Measurements from ENCODE around the gene PLAC9. TPM values are rescaled to one million over a fixed set of nuclear protein-coding genes. Genes with fewer than 3 reads are reported as not detected.

PLAC9 gene
- total RNA-seq, 1 experiment from 2014 or later = not detected

DNA sequence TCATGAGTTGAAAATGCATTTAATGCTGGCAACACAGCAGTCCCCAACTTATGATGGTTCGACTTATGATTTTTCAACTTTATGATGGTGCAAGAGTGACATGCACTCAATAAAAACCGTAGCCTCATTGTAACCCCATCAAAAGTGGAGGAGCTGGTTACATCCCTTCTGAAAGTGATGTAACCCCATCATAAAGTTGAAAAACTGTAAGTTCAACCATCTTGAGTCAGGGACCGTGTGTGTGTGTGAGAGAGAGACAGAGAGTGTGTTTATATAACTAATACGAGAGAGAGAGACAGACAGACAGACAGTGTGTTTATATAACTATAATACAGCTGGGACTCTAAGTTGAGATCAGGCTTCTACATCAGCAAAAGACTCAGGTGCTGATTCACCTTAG lies 51.8 kb downstream of the PLAC9 start:
- POLR2A ChIA-PET = interaction anchor here (1.1 kb wide), 1 partner anchor 9 kb away, joined by 4 read pairs; no protein-coding TSS in a partner anchor
- Histone ChIP-seq H3K4me3 (ENCODE audit: low read depth in 2 of 2, low read length in 2 of 2) (no peak overlapping the region), H3K36me3 (ENCODE audit: control insufficient read depth, insufficient read depth, low read length) (no peaks in the 10 kb centered on the region), H3K27ac (ENCODE audit: low read length) (no peak overlapping the region), H3K27me3 (ENCODE audit: control insufficient read depth, insufficient read depth, low read length) (no peaks in the 10 kb centered on the region), H3K9me3 (ENCODE audit: control insufficient read depth, insufficient read depth, low read depth, low read length) (no peaks in the 10 kb centered on the region), H3K4me1 (ENCODE audit: control insufficient read depth, insufficient read depth, low read length) (peaks cover 6% of the 10 kb centered on the region; the same call in 1 of the 2 replicates)
- ATAC-seq (no peak), DNase-seq (ENCODE audit: low read depth, low spot score) (no peak)
- TF ChIP-seq, protein P1, sequence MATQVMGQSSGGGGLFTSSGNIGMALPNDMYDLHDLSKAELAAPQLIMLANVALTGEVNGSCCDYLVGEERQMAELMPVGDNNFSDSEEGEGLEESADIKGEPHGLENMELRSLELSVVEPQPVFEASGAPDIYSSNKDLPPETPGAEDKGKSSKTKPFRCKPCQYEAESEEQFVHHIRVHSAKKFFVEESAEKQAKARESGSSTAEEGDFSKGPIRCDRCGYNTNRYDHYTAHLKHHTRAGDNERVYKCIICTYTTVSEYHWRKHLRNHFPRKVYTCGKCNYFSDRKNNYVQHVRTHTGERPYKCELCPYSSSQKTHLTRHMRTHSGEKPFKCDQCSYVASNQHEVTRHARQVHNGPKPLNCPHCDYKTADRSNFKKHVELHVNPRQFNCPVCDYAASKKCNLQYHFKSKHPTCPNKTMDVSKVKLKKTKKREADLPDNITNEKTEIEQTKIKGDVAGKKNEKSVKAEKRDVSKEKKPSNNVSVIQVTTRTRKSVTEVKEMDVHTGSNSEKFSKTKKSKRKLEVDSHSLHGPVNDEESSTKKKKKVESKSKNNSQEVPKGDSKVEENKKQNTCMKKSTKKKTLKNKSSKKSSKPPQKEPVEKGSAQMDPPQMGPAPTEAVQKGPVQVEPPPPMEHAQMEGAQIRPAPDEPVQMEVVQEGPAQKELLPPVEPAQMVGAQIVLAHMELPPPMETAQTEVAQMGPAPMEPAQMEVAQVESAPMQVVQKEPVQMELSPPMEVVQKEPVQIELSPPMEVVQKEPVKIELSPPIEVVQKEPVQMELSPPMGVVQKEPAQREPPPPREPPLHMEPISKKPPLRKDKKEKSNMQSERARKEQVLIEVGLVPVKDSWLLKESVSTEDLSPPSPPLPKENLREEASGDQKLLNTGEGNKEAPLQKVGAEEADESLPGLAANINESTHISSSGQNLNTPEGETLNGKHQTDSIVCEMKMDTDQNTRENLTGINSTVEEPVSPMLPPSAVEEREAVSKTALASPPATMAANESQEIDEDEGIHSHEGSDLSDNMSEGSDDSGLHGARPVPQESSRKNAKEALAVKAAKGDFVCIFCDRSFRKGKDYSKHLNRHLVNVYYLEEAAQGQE (IDR thresholded peaks at IDR 0.05; ENCODE audit: insufficient read depth in 1 of 2, low read depth in 2 of 2, low read length in 1 of 2) = no peak
- TF ChIP-seq SIN3A (IDR thresholded peaks at IDR 0.05; ENCODE audit: borderline replicate concordance, insufficient read depth, low read depth, low read length) (no peak), TCF7L2 (IDR thresholded peaks at IDR 0.05; ENCODE audit: low read depth, low read length) (no peak), POLR2AphosphoS5 (IDR thresholded peaks at IDR 0.05; ENCODE audit: low read depth, low read length) (no peak)
- TF ChIP-seq, protein P2, sequence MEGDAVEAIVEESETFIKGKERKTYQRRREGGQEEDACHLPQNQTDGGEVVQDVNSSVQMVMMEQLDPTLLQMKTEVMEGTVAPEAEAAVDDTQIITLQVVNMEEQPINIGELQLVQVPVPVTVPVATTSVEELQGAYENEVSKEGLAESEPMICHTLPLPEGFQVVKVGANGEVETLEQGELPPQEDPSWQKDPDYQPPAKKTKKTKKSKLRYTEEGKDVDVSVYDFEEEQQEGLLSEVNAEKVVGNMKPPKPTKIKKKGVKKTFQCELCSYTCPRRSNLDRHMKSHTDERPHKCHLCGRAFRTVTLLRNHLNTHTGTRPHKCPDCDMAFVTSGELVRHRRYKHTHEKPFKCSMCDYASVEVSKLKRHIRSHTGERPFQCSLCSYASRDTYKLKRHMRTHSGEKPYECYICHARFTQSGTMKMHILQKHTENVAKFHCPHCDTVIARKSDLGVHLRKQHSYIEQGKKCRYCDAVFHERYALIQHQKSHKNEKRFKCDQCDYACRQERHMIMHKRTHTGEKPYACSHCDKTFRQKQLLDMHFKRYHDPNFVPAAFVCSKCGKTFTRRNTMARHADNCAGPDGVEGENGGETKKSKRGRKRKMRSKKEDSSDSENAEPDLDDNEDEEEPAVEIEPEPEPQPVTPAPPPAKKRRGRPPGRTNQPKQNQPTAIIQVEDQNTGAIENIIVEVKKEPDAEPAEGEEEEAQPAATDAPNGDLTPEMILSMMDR (IDR thresholded peaks at IDR 0.05) = no peak
- no TSS peak for BruUV-seq (replicated peaks)
- CTCF ChIA-PET = no interaction called here
- intact Hi-C loops (cut with micrococcal nuclease; ENCODE audit: unreplicated experiment) = no loop called here
- in situ Hi-C loops (cut with HindIII; ENCODE audit: low pct_unique_long_range_greater_than_20kb, low sequenced_read_pairs) = no loop called here

DNA sequence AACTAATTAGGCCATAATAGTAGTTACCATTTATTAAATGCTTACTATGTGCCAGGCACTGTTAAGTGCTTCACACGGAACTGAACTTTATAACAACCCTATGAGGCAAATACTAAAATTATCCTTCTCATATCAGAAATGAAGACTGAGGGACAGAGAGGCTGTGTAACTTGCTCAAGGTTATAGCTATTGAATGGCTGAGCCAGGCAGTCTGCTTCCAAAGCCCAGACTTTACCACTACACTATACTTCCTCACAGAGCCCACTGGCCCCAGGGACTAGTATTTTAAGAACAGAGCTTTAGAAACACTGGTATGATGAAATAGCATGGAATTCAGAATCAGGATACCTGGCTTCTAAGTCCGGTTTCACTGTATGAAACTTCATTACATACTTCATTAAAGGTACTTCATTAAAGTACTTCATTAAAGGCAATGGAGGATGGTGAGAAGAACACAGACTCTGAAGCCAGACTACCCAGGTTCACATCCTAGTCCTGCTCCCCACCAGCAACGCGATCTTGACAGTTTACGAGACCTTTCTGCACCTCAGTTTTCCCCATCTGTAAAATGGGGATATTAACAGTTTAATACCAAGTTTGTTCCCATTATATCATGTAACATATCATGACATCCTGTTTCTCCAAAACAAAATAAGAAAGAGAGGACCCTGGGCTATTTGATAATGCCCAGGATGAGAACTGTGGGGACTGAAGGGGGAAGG lies 53.2 kb downstream of the PLAC9 start:
- BruUV-seq (replicated peaks) = no TSS peak
- Histone ChIP-seq H3K27ac (ENCODE audit: low read length) (no peak overlapping the region), H3K4me1 (ENCODE audit: control insufficient read depth, insufficient read depth, low read length) (peaks cover 6% of the 10 kb centered on the region; the same call in 1 of the 2 replicates), H3K27me3 (ENCODE audit: control insufficient read depth, insufficient read depth, low read length) (no peaks in the 10 kb centered on the region), H3K36me3 (ENCODE audit: control insufficient read depth, insufficient read depth, low read length) (no peaks in the 10 kb centered on the region), H3K9me3 (ENCODE audit: control insufficient read depth, insufficient read depth, low read depth, low read length) (no peaks in the 10 kb centered on the region), H3K4me3 (ENCODE audit: low read depth in 2 of 2, low read length in 2 of 2) (no peak overlapping the region)
- TF ChIP-seq TCF7L2 (IDR thresholded peaks at IDR 0.05; ENCODE audit: low read depth, low read length) (no peak), SIN3A (IDR thresholded peaks at IDR 0.05; ENCODE audit: borderline replicate concordance, insufficient read depth, low read depth, low read length) (no peak), POLR2AphosphoS5 (IDR thresholded peaks at IDR 0.05; ENCODE audit: low read depth, low read length) (no peak)
- TF ChIP-seq, protein P2 (IDR thresholded peaks at IDR 0.05) = no peak
- TF ChIP-seq, protein P1 (IDR thresholded peaks at IDR 0.05; ENCODE audit: insufficient read depth in 1 of 2, low read depth in 2 of 2, low read length in 1 of 2) = no peak
- in situ Hi-C loops (cut with HindIII; ENCODE audit: low pct_unique_long_range_greater_than_20kb, low sequenced_read_pairs) (no loop called here), intact Hi-C loops (cut with micrococcal nuclease; ENCODE audit: unreplicated experiment) (no loop called here)
- ChIA-PET CTCF (no interaction called here), POLR2A (no interaction called here)
- DNase-seq (ENCODE audit: low read depth, low spot score) = no peak
- ATAC-seq = no peak
